SK-N-SH (cell line): Measurements from ENCODE around the gene GALNT18. TPM values are rescaled to one million over a fixed set of nuclear protein-coding genes. Genes with fewer than 3 reads are reported as not detected.

ENCODE experiments used
- CTCF ChIA-PET: fragments of 300-600, 350-600 bp; formaldehyde crosslinking; extraction: SDS; loops from one replicate; lab custom pipeline; 2021; lab: Yijun Ruan, JAX
- POLR2A ChIA-PET: fragments of 350-600 bp; sonication (Branson Sonifier 250); formaldehyde crosslinking; extraction: SDS; loops from one replicate; lab custom pipeline; 2020; ENCODE audit warnings: antibody characterized with exemption, inconsistent platforms; lab: Yijun Ruan, JAX
- DNase-seq: peaks from one replicate; pipeline ENCODE4 v3.0.0; 2012
- H2AFZ ChIP-seq: fragments of 200-600 bp; sonication (generic); 2 replicates; pipeline ENCODE4 v1.8.1; 2016; ENCODE audit warnings: antibody characterized with exemption, mild to moderate bottlenecking, low read depth
- H3F3A ChIP-seq: fragments of 200-600 bp; sonication (generic); replicated peaks from 2 replicates; pipeline ENCODE3; 2016; ENCODE audit warnings: antibody characterized with exemption, mild to moderate bottlenecking; ENCODE audit not compliant: insufficient read depth
- H3K27ac ChIP-seq, 2 experiments: fragments of 200-500 bp in 1 of 2; fragments of 200-600 bp in 1 of 2; sonication (Bioruptor generic) in 1 of 2; sonication (generic), shearing (Covaris generic) in 1 of 2; 2 replicates each; pipeline versions ENCODE4 v1.5.1 to v1.6.1; 2014 to 2016; ENCODE audit warnings: low read depth in 2 of 2, inconsistent platforms in 1 of 2, low read length in 1 of 2, mild to moderate bottlenecking in 1 of 2, mixed read lengths in 1 of 2
- H3K27me3 ChIP-seq: fragments of 200-600 bp; sonication (generic), shearing (Covaris generic); 2 replicates; pipeline ENCODE4 v1.6.1; 2016; ENCODE audit warnings: mixed run types; ENCODE audit not compliant: insufficient read depth
- H3K36me3 ChIP-seq, 2 experiments: fragments of 200-500 bp in 1 of 2; fragments of 200-600 bp in 1 of 2; sonication (Bioruptor generic) in 1 of 2; sonication (generic) in 1 of 2; replicated peaks in 1 of 2; 2 replicates each; pipeline versions ENCODE3 to v1.5.1; 2014 to 2016; ENCODE audit warnings: low read length in 1 of 2, mild to moderate bottlenecking in 1 of 2; ENCODE audit not compliant: insufficient read depth in 2 of 2, control insufficient read depth in 1 of 2
- H3K4me1 ChIP-seq, 2 experiments: fragments of 200-500 bp in 1 of 2; fragments of 200-600 bp in 1 of 2; sonication (Bioruptor generic) in 1 of 2; sonication (generic), shearing (Covaris generic) in 1 of 2; 2 replicates each; pipeline versions ENCODE4 v1.5.1 to v1.6.1; 2014 to 2016; ENCODE audit warnings: low read depth in 1 of 2, low read length in 1 of 2, mixed run types in 1 of 2; ENCODE audit not compliant: insufficient read depth in 2 of 2, control insufficient read depth in 1 of 2
- H3K4me2 ChIP-seq: fragments of 200-600 bp; sonication (generic), shearing (Covaris generic); 2 replicates; pipeline ENCODE4 v1.6.1; 2017; ENCODE audit warnings: mixed run types
- H3K4me3 ChIP-seq, 2 experiments: fragments of 200-500 bp in 1 of 2; fragments of 200-600 bp in 1 of 2; sonication (Bioruptor generic) in 1 of 2; sonication (generic), shearing (Covaris generic) in 1 of 2; 2 replicates each; pipeline versions ENCODE4 v1.5.1 to v1.8.1; 2014 to 2016; ENCODE audit warnings: low read depth in 2 of 2, inconsistent platforms in 1 of 2, low read length in 1 of 2, mild to moderate bottlenecking in 1 of 2, mixed read lengths in 1 of 2, moderate library complexity in 1 of 2
- H3K79me2 ChIP-seq: fragments of 200-600 bp; sonication (generic); 2 replicates; pipeline ENCODE4 v1.8.1; 2017; ENCODE audit warnings: mild to moderate bottlenecking; ENCODE audit not compliant: insufficient read depth
- H3K9ac ChIP-seq: fragments of 200-600 bp; sonication (generic); 2 replicates; pipeline ENCODE4 v1.6.1; 2017; ENCODE audit warnings: mixed run types
- H3K9me2 ChIP-seq: fragments of 200-600 bp; sonication (generic); 2 replicates; pipeline ENCODE4 v1.6.1; 2017; ENCODE audit warnings: mixed run types
- H3K9me3 ChIP-seq: fragments of 200-600 bp; sonication (generic); 2 replicates; pipeline ENCODE4 v1.6.1; 2017; ENCODE audit warnings: mixed run types, mild to moderate bottlenecking, moderate library complexity
- H4K20me1 ChIP-seq: fragments of 200-600 bp; sonication (generic); 2 replicates; pipeline ENCODE4 v1.6.1; 2017; ENCODE audit warnings: mild to moderate bottlenecking, mixed run types; ENCODE audit not compliant: insufficient read depth
- EP300 ChIP-seq, 2 experiments: IDR thresholded peaks; 2 replicates each; pipeline versions ENCODE4 v1.4.0 to v1.6.1; 2012; ENCODE audit warnings: borderline replicate concordance in 1 of 2, low read depth in 1 of 2, low read length in 1 of 2
- FOSL2 ChIP-seq: IDR thresholded peaks from 2 replicates; pipeline ENCODE4 v1.4.0; 2012; ENCODE audit warnings: low read depth, mild to moderate bottlenecking, moderate library complexity, borderline replicate concordance
- FOXJ3 ChIP-seq: sonication (generic); formaldehyde crosslinking; IDR thresholded peaks from 2 replicates; pipeline ENCODE4 v1.5.1; 2020; ENCODE audit warnings: mild to moderate bottlenecking, missing genetic modification reagents
- FOXM1 ChIP-seq: IDR thresholded peaks from 2 replicates; pipeline ENCODE4 v1.4.0; 2012; ENCODE audit warnings: low read depth, mild to moderate bottlenecking
- GABPA ChIP-seq: IDR thresholded peaks from 2 replicates; pipeline ENCODE4 v1.4.0; 2012; ENCODE audit warnings: low read depth, mild to moderate bottlenecking
- MAX ChIP-seq: IDR thresholded peaks from 2 replicates; pipeline ENCODE4 v1.4.0; 2012; ENCODE audit warnings: low read depth
- MXI1 ChIP-seq: IDR thresholded peaks from 2 replicates; pipeline ENCODE4 v1.6.1; 2012; ENCODE audit warnings: mild to moderate bottlenecking, low read depth, low read length, improper control_type of control experiment
- NFIC ChIP-seq: IDR thresholded peaks from 2 replicates; pipeline ENCODE4 v1.4.0; 2012; ENCODE audit warnings: borderline replicate concordance
- PBX3 ChIP-seq: IDR thresholded peaks from 2 replicates; pipeline ENCODE4; 2012
- POLR2AphosphoS5 ChIP-seq: IDR thresholded peaks from 2 replicates; pipeline ENCODE4 v1.6.1; 2012; ENCODE audit warnings: low read depth, low read length
- RFX5 ChIP-seq: IDR thresholded peaks from 2 replicates; pipeline ENCODE4 v1.6.1; 2012; ENCODE audit warnings: mild to moderate bottlenecking, improper control_type of control experiment, low read length
- RXRA ChIP-seq: IDR thresholded peaks from 2 replicates; pipeline ENCODE4 v1.4.0; 2012; ENCODE audit warnings: low read depth, mild to moderate bottlenecking, borderline replicate concordance
- SIN3A ChIP-seq: IDR thresholded peaks from 2 replicates; pipeline ENCODE4 v1.6.1; 2012; ENCODE audit warnings: low read depth, mild to moderate bottlenecking, low read length, moderate library complexity, borderline replicate concordance
- SMC3 ChIP-seq: IDR thresholded peaks from 2 replicates; pipeline ENCODE4 v1.6.1; 2012; ENCODE audit warnings: low read depth, low read length, improper control_type of control experiment
- YY1 ChIP-seq: IDR thresholded peaks from 2 replicates; pipeline ENCODE4 v1.4.0; 2012; ENCODE audit warnings: low read depth, mild to moderate bottlenecking
- ZBTB33 ChIP-seq: IDR thresholded peaks from 2 replicates; pipeline ENCODE4 v1.4.0; 2012; ENCODE audit warnings: low read depth, borderline replicate concordance
- WGBS: methylation state at CpG from one replicate; pipeline ENCODE4 v1.1.6; 2017; ENCODE audit warnings: low lambda C conversion rate; 5-methylcytosine and 5-hydroxymethylcytosine counted together
- polyA plus RNA-seq, 3 experiments: library from polyadenylated mRNA; depleted of rRNA; stranded (reverse); fragments of >200 nt; gene quantifications; 2 replicates each; pipeline ENCODE4 v1.2.3, GENCODE V29; 2012

Gene GALNT18
- polyA plus RNA-seq, 1 of the 3 experiments (the other 2 are of a cell fraction), result 0.64 TPM

- no peak overlapping the region for H3K4me3 ChIP-seq
- ChIA-PET CTCF (no interaction called here), POLR2A (no interaction called here)
- H3K9me2 ChIP-seq, result no peaks in the 10 kb centered on the region
- TF ChIP-seq MAX, result no peak
- TF ChIP-seq SIN3A, result no peak
- TF ChIP-seq FOSL2, result no peak
- TF ChIP-seq NFIC, result no peak
- TF ChIP-seq FOXM1, result no peak
- no peak for DNase-seq
- H3K9ac ChIP-seq, result no peak overlapping the region
- H2AFZ ChIP-seq, result no peak overlapping the region
- H3K27ac ChIP-seq, result no peak overlapping the region
- no peaks in the 10 kb centered on the region for H3K27me3 ChIP-seq
- no peaks in the 10 kb centered on the region for H3K9me3 ChIP-seq
- H4K20me1 ChIP-seq, result no peaks in the 10 kb centered on the region
- H3K79me2 ChIP-seq, result no peaks in the 10 kb centered on the region
- H3K4me2 ChIP-seq, result no peak overlapping the region
- H3K36me3 ChIP-seq, result no peaks in the 10 kb centered on the region
- peaks cover 0 to 32% of the 10 kb centered on the region in 2 experiments; a peak in 1 of 4 replicates for H3K4me1 ChIP-seq
- 63% methylated on average over 7 of the region's 7 CpGs for WGBS
- H3F3A ChIP-seq, result no peaks in the 10 kb centered on the region
Observed at GRCh38 chr11:11543656-11544055, 78.1 kb downstream of the GALNT18 start.

GRCh38 chr11:11540157-11540556 lies 81.6 kb downstream of the GALNT18 start:
- H3K4me1 ChIP-seq, result peaks cover 0 to 60% of the 10 kb centered on the region in 2 experiments; a peak in 2 of 4 replicates
- no peak overlapping the region for H3K4me3 ChIP-seq
- peak overlapping the region in 1 of 2 experiments; percentile 22; a peak in 1 of 4 replicates for H3K27ac ChIP-seq
- ChIA-PET CTCF (no interaction called here), POLR2A (no interaction called here)
- 59% methylated on average over 4 of the region's 6 CpGs for WGBS
- DNase-seq, result no peak
- no peaks in the 10 kb centered on the region for H3K9me3 ChIP-seq
- H2AFZ ChIP-seq, result no peak overlapping the region
- H3K27me3 ChIP-seq, result no peaks in the 10 kb centered on the region
- no peaks in the 10 kb centered on the region for H3K79me2 ChIP-seq
- no peak for TF ChIP-seq EP300 (IDR thresholded peaks at IDR 0.05; ENCODE audit: borderline replicate concordance in 1 of 2, low read depth in 1 of 2, low read length in 1 of 2)
- no peak for TF ChIP-seq ZBTB33
- no peak for TF ChIP-seq MXI1
- no peak for TF ChIP-seq RFX5
- TF ChIP-seq SMC3, result no peak
- TF ChIP-seq NFIC, result no peak
- TF ChIP-seq RXRA, result no peak
- TF ChIP-seq PBX3, result no peak
- no peak for TF ChIP-seq FOSL2
- no peak for TF ChIP-seq FOXJ3 (CRISPR knock-in tag)
- TF ChIP-seq POLR2AphosphoS5, result no peak
- no peak for TF ChIP-seq YY1
- TF ChIP-seq FOXM1, result no peak
- no peak for TF ChIP-seq GABPA
- no peaks in the 10 kb centered on the region for H3F3A ChIP-seq
- no peak overlapping the region for H3K4me2 ChIP-seq
- H3K9me2 ChIP-seq, result no peaks in the 10 kb centered on the region
- H3K9ac ChIP-seq, result no peak overlapping the region
- H4K20me1 ChIP-seq, result no peaks in the 10 kb centered on the region
- H3K36me3 ChIP-seq, result no peaks in the 10 kb centered on the region
